NCI-H1694 treated with DMSO at 0.1 percent for 48 hours (cell line): Measurements from ENCODE around the gene ASPSCR1.

Experiments
- DNase-seq: peaks from one replicate; lab custom pipeline; 2025; lab: John Stamatoyannopoulos, UW

The ASPSCR1 gene

DNA sequence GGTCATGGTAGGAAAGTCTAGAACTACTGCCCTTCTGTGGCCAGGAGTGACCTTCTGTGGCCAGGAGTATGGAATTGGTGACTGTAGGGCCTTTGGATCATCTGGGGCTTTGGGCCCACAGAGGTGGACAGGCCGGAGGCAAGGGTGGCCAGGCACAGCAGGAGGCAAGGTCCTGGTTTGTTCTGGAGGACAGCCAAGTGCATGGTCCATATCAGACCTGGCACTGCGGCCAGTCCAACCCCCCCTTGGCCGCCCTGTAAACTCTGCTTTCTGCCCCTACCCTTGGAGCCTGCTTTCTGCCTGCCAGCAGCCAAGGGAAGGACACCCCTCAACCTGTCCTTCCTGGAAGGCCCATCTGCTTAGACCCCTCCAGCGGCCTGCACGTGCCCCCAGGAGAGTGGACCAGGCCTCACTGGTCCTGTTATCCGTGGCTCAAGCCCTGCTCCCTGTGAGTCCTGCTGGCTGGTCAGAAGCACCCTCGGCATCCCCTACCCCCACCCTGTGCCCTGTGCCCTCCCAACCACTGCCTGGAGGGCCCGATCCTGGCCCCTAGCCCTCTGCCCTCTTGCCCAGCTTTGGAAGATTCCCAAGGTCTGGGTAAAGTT, 62.4 kb downstream of the ASPSCR1 start:
- no peak for DNase-seq

- DNase-seq, result no peak
Measured at GRCh38 chr17:82041144-82041814, 63.9 kb downstream of the ASPSCR1 start.

GRCh38 chr17:82042649-82043048, 65.2 kb downstream of the ASPSCR1 start:
- DNase-seq, result no peak

DNA sequence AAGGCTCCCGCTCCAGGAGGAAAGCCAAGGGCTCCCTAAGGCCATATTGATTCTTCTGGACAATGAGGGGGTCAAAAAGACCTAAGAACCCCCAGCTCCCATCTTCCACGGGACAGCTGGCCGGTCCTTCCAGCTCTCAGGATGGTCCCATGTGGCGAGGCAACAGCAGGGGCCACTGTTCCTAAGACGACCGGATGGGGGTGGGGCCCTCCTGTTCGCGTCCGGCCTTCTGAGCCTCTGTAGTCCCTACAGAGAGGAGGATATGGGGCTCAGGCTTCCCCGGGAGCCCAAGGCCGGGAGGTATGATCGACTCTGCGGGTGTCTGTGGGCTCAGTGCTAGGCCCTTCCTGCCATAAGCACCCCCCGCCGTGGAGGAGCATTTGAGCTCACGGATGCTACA, 66.1 kb downstream of the ASPSCR1 start:
- no peak for DNase-seq

DNA sequence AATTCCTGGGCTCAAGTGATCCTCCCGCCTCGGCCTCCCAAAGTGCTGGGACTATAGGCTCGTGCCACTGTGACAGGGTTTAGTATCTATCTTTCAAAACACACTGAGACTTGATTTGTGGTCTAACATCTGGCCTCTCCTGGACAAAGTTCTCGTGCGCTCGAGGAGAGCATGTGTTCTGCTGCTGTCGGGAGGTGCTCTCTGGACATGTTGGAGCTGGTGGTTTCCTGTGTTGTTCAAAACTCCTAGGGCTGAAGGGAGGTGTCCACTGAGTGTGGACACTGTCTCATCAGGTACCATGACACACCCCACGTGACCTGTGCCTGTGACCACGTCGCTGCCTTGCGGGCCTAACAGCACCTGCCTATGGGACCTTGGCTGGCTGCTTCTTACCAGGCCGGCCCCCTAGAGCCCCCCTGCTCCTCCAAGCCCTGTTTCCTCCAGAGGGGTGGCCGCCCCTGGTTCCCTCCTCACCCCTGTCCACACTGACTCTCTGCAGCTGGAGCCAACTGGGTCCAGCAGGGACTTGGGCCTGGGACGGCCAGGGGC, 68.6 kb downstream of the ASPSCR1 start:
- no peak for DNase-seq

DNA sequence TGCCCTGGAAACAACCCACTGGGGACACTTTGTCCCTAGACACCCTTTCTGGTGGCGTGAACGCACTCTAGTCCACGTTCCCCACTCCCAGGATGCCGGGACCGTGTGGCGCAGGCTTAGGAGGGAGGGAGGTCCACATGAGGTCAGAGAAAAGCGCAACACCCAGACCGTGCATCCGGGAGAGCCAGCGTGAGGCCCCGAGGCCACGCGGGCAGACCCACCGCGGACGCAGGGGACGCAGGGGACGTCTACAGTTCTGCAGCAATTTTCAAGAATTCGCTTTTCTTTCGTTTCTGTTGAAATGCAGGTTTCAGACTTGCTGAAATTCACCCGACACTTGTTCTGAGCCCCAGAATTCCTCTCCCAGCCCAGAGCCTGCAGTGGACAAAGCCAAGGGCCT, 69.5 kb downstream of the ASPSCR1 start:
- no peak for DNase-seq

GRCh38 chr17:82047379-82047778, 70.0 kb downstream of the ASPSCR1 start:
- DNase-seq, result no peak

- DNase-seq, result no peak
Measured at GRCh38 chr17:82047914-82048570, 70.6 kb downstream of the ASPSCR1 start.

GRCh38 chr17:82048571-82048971, 71.1 kb downstream of the ASPSCR1 start:
- DNase-seq, result no peak

- DNase-seq, result no peak
Measured at GRCh38 chr17:82049106-82049505, 71.7 kb downstream of the ASPSCR1 start.

DNA sequence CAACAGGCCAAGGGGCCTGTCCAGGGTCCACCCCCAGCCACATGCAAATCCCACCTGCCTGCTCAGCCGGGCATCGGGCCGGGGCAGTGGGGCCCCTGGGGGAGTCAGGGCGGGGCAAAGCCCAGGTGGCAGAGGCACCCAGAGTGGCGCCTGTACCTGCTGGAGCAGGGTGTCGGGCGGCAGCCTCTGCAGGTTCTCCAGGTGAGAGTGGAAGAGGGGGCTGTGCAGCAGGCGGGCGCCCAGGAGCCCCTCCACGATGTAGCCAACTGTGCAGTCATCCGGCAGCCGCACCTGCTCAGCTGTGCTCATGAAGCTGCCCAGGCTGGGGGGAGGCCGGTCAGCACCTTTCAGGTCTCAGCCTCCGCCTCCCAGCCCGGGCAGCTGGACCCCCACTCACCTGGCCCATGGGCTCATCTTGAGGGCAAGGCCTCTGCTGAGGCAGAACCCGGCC, 72.1 kb downstream of the ASPSCR1 start:
- no peak for DNase-seq

- DNase-seq, result no peak
Measured at GRCh38 chr17:82050152-82050760, 72.8 kb downstream of the ASPSCR1 start.

- no peak for DNase-seq
Measured at GRCh38 chr17:82050761-82051641, 73.6 kb downstream of the ASPSCR1 start.

GRCh38 chr17:82051776-82052637, 74.6 kb downstream of the ASPSCR1 start, which contains the start of the genes GPS1 and RFNG:
Gene GPS1, plus strand, starts transcription at chr17:82051898. Its CDS starts 34 bp downstream, at chr17:82051932.
Gene RFNG, minus strand, starts transcription at chr17:82051811. Its CDS starts 45 bp downstream, at chr17:82051766.
- peak; percentile 24 for DNase-seq

GRCh38 chr17:82052638-82053059, 75.2 kb downstream of the ASPSCR1 start:
- DNase-seq, result no peak

DNA sequence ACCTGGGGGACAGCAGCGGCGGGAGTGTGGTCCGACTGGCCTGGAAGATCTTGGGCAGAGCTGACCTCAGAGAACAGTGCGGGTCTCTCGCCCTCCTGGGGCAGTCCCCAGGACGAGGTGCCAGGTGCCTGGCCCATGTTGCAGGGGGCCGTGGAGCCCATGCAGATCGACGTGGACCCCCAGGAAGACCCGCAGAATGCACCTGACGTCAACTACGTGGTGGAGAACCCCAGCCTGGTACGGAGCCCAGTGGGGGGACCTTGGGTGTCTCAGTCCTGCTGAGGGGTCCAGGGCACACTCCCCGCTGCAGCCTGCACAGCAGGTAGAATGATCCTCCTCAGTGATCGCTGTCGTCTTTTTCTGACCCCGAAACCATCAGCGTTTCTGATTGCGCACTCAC, 75.7 kb downstream of the ASPSCR1 start:
- no peak for DNase-seq

- no peak for DNase-seq
Measured at GRCh38 chr17:82053556-82054263, 76.3 kb downstream of the ASPSCR1 start.

- no peak for DNase-seq
Measured at GRCh38 chr17:82054351-82055022, 77.1 kb downstream of the ASPSCR1 start.
